ENCODE results near the gene NCKAP1. TPM values are rescaled to one million over a fixed set of nuclear protein-coding genes. Genes with fewer than 3 reads are reported as not detected.
"Not testable (repeated sequence)": the region's sequence is repeated elsewhere in the genome, so short reads cannot be mapped to it uniquely, and the experiment has no call there.

NCKAP1 gene, protein sequence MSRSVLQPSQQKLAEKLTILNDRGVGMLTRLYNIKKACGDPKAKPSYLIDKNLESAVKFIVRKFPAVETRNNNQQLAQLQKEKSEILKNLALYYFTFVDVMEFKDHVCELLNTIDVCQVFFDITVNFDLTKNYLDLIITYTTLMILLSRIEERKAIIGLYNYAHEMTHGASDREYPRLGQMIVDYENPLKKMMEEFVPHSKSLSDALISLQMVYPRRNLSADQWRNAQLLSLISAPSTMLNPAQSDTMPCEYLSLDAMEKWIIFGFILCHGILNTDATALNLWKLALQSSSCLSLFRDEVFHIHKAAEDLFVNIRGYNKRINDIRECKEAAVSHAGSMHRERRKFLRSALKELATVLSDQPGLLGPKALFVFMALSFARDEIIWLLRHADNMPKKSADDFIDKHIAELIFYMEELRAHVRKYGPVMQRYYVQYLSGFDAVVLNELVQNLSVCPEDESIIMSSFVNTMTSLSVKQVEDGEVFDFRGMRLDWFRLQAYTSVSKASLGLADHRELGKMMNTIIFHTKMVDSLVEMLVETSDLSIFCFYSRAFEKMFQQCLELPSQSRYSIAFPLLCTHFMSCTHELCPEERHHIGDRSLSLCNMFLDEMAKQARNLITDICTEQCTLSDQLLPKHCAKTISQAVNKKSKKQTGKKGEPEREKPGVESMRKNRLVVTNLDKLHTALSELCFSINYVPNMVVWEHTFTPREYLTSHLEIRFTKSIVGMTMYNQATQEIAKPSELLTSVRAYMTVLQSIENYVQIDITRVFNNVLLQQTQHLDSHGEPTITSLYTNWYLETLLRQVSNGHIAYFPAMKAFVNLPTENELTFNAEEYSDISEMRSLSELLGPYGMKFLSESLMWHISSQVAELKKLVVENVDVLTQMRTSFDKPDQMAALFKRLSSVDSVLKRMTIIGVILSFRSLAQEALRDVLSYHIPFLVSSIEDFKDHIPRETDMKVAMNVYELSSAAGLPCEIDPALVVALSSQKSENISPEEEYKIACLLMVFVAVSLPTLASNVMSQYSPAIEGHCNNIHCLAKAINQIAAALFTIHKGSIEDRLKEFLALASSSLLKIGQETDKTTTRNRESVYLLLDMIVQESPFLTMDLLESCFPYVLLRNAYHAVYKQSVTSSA
- polyA plus RNA-seq (ENCODE audit: insufficient read length in 10 of 10), result 100 to 1,000 TPM in 3 of 10 donors, 10 to 100 TPM in 7; 78.1 to 122 (median 95.8) TPM
- long read RNA-seq, donor 1, full-length matches to known transcripts, result 8 of 8 reads
- long read RNA-seq, donor 1, partial matches to known transcripts, result 0 of 8 reads
- long read RNA-seq, donor 1, other reads (novel, unspliced or antisense), result 0 of 8 reads
- long read RNA-seq, donor 2, full-length matches to known transcripts, result 8 of 15 reads
- long read RNA-seq, donor 2, partial matches to known transcripts, result 7 of 15 reads
- long read RNA-seq, donor 2, other reads (novel, unspliced or antisense), result 0 of 15 reads
- long read RNA-seq, donor 3, result 0 reads
- long read RNA-seq, donor 4, full-length matches to known transcripts, result 9 of 15 reads
- long read RNA-seq, donor 4, partial matches to known transcripts, result 6 of 15 reads
- long read RNA-seq, donor 4, other reads (novel, unspliced or antisense), result 0 of 15 reads
- long read RNA-seq, donor 5, full-length matches to known transcripts, result 9 of 17 reads
- long read RNA-seq, donor 5, partial matches to known transcripts, result 8 of 17 reads
- long read RNA-seq, donor 5, other reads (novel, unspliced or antisense), result 0 of 17 reads
- long read RNA-seq, donor 6, full-length matches to known transcripts, result 10 of 10 reads
- long read RNA-seq, donor 6, partial matches to known transcripts, result 0 of 10 reads
- long read RNA-seq, donor 6, other reads (novel, unspliced or antisense), result 0 of 10 reads
- long read RNA-seq, donor 7, full-length matches to known transcripts, result 11 of 16 reads
- long read RNA-seq, donor 7, partial matches to known transcripts, result 5 of 16 reads
- long read RNA-seq, donor 7, other reads (novel, unspliced or antisense), result 0 of 16 reads
- long read RNA-seq, donor 8, full-length matches to known transcripts, result 5 of 5 reads
- long read RNA-seq, donor 8, partial matches to known transcripts, result 0 of 5 reads
- long read RNA-seq, donor 8, other reads (novel, unspliced or antisense), result 0 of 5 reads
- long read RNA-seq, donor 9, full-length matches to known transcripts, result 2 of 2 reads
- long read RNA-seq, donor 9, partial matches to known transcripts, result 0 of 2 reads
- long read RNA-seq, donor 9, other reads (novel, unspliced or antisense), result 0 of 2 reads

DNA sequence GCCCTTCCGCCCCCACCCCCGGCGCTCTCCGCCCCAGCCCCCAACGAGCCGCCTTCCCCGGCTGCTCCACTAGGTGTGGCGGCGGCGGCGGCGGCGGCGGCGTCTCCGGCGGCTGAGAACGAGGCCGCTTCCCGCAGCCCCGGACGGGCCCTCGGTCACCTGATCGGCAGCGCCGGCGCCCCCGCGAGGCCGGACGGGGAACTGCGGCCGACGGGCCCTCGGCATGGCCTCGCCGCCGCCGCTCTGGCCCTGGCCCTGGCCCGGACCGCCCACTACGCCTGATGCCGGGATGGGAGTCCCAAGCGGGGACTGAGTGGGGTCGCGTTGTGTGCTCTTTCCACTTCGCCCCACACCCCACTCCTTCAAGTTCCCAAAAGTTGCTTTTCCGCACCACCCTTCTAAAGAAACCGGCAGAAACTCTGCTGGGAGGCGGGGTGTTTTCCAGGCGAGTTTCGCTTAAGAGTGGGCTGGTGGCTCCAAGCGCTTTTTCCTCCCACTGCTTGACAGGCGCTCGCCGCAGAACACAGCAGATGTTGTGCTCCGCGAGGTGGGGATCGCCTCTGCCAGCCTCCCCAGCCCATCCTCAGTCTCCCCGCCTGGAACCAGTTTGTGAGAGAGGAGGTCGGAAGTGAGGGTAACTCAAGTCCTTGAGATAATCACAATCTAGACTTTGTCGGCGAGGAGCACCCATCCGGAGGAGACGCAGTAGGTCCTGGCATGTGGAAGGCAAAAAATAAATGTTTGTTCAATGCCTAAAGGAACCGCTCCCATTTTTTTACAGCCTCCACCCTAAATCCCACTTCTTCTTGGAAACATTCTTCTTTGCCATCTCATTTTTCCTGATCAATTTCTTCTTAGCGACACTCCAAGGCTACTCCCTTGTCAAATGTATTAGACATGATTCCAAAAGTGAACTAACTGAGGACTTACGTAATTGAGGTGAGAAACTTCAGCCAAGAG lies at the start of gene NCKAP1:
Gene NCKAP1 (minus strand): TSS at position 117 of the 960 bp plus-strand sequence. CDS start 358 bp downstream, outside the sequence.
- peak; percentile 88 to 96 (median 90) for DNase-seq

DNA sequence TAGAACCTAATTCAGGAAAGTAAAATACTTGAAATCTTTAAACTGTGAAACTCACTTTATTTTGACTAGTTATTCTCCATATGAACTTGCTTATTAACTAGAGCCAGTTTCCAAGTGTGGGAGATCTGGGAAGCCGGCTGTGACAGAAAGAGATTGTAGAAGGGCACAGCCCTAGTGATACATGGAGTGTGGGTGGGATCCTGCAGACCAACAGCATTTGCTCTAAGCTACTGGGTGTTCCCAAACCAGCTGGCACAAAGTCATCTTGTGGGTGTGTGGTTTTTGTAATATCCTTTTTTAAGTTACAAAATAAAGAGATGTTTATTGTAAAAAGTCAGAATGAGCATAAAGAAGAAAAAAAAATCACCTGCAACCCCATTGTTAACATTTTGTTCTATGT lies 43.7 kb upstream of the NCKAP1 start:
- no peak for DNase-seq

DNA sequence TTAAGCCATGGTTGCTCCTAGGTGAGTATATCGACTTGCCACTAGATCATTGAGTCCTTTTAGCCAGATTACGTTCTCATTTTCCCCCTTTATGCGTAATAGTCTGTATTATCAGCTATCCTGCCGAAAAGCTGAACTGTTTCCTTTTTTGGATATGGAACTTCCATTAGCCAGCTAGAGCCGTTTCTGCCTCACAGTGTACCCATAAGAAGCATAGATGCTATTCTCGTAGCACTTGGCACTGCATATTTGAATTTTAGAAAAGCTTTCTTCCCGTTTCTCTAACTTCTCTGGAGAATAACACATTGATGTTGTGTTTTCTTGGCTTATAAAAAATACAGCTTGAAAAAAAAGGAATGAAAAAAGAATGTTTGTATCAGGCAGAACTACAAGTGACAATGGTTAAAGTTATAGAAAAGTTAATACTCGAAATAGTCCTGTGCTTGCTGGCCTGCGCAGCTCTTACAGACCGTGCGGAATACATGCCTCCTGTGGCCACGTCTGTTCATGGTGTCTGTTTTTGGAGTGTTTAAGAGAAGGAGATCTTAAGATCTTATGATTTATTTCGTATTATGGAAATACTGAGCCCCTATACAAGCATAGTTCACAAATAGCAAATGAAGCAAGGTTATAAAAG lies 41.0 kb upstream of the NCKAP1 start:
- DNase-seq, result no peak

DNA sequence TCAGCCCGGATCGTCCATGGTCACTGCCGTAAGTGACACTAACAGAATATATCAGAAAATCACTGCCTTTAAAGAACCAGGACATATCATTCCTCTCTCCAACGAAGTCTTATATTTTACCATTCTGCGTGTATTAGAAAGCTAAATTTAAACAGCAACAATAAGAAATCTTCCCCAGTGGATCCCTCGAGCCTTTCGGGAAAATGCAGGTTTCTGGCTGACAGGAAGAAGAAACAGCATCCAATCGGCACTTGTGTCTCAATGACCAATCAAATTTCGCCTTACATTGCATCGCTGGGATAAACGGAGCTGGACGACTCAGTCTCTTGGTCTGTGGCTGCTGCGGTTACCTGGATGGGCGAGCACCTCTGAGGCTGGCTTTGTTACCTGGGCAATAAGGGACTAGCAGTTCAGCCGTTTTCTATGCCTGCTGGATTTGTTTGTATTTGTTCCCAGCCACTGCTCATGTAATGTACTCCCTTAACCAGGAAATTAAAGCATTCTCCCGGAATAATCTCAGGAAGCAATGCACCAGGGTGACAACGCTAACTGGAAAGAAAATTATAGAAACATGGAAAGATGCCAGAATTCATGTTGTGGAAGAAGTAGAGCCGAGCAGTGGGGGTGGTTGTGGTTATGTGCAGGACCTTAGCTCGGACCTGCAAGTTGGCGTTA lies 40.3 kb upstream of the NCKAP1 start, which contains the start of gene DUSP19:
Gene DUSP19 (plus strand): TSS at position 284 of the 675 bp plus-strand sequence. CDS start 187 bp downstream, at position 471.
- peak; percentile 95 to 98 (median 96) for DNase-seq

DNA sequence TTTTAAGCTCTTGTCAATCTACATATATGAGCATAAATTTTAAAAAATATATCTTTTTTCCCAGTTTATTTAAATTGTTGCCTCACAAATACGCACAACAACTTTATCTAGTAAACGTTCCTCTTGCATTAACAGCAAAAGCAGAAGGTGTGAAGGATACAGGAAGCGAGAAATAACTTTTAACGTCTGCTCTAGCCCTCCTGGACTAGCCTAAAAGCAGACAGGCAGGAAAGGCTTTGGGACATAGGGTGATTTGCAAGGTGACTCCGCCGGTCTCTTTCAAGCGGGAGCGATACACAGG lies 39.9 kb upstream of the NCKAP1 start:
- DNase-seq, result peak in 1 of 3 donors; percentile 11

DNA sequence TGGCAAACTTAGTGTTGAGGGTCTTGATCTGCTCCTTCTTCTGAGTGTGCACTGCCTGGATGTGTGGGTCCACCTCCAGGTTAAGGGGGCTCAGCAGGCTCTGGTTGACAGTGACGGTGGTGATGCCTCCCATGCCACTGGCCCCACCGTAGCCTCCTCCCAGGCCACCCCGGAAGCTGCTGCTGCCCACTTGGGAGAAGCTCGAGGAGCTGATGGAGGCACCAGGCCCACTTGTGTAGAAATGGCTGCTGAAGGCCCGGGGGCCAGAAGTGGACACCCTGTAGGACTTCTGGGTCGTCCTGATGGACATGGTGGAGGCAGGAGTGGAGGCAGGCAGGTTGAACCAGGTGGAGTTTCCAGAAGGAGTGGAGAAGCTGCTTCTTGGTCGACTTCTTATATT lies 33.9 kb upstream of the NCKAP1 start:
- DNase-seq, result no peak

DNA sequence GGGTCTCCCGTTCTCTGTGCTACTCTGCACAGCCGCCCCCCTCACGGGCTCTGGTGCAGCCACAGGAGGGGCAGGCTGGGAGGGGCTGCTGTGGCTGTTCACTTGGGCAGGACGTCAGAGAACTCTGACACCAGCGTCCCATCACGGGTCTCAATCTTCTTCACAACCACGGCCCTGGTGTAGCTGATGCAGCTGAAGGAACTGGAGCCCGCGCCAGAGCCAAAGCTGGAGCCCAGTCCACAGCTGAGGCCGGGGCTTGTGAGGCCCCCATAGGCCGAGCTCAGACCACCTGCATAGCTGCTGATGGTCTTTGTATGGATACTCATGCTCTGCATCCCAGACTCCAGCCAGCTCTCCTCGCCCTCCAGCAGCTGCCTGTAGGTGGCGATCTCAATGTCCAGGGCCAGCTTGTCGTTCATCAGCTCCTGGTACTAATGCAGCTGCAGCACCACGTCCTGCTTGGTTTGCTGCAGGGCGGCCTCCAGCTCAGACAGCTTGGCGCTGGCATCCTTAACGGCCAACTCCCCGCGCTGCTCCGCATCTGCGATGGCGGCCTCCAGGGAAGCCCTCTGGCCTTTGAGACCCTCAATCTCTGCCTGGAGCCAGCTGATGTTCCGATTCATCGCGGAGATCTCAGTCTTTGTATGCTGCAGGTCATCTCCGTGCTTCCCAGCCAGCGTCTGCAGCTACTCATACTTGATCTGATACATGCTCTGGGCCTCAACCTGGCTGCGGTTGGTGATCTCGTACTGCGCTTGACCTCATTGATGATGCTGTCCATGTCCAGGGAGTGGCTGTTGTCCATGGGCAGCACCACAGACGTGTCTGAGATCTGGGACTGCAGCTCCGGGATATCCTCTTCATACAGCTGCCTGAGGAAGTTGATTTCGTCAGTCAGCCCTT lies 32.9 kb upstream of the NCKAP1 start:
- DNase-seq, result peak in 1 of 3 donors; percentile 26

DNA sequence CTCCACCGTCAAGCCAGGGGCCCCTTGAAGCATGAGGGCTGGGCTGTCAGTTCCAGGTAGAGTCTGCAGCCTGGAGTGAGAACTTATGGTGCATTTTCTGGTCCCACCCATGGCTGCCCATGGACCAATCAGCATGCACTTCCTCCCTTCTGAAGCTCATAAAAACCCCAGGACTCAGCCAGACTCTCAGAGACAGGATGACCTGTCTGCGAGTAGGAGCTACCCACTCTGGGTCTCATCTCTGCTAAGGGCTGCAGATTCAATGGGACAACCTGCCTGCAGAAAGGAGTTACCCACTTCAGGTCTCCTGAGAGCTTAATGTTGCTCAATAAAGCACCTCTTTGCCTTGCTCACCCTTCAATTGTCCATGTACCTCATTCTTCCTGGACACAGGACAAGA lies 30.9 kb upstream of the NCKAP1 start:
- no peak for DNase-seq

DNA sequence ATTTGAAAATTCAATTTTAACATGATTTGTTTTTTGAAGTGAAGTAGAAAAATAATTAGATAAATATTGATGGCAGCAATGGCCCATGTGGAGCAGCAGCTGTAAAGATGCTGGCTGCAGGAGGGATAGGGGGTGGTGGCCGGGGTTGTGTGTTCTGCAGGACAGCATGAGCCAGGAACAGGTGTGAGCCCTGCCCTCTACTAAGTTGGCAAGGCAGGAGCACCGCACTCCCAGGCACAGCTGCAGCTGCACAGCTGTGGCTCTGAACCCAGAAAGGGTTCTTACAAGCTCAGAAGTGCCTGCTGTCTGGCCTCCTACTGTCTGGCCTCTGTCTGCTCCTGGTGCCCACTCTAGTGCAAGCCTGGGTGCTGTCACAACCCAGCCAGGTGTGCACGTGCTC lies 30.3 kb upstream of the NCKAP1 start:
- peak in 1 of 3 donors; percentile 16 for DNase-seq

DNA sequence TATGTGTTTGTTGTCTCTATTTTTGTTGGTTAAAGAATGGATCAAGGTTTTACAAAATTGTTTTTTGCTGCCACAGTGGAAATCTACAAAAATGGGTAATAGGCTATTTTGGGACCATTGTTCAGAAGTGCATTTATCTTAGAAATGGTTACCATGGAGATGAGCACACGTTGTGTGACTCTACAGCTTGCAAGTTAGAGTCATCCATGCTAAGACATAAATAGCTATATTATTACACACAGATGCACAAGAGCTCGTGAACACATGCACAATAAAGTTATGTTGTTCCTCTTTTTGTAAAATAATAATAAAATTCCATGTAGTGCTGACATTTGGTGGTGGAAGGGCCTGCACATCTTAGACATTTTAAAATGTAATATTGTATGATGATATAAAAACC lies 24.8 kb upstream of the NCKAP1 start:
- peak in 1 of 3 donors; percentile 15 for DNase-seq

DNA sequence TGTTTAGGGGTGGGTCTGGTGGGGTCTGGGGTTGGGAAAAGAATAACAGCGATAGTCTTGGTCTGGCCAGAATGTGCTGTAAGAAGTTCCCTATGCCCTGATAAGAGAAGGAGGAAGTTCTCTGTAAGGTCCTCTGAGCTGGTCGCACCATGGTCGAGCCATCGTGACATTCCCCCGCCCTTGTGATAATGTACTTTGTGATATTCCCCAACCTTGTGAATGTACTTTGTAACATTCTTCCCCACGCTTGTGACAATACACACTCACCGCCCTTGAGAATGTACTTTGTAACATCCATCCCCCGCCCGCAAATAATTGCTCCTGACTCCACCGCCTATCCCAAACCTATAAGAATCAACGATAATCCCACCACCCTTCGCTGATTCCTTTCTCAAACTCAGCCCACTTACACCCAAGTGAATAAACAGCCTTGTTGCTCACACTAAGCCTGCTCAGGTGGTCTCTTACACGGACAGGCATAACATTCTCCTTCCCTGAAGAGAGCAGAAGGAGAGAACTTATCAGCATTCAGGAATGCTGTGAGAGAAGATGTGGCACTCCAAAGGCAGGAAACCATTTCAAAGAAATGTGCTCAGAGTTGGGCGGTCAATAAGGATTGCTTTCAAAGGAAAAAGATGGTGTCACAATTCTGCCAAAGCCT lies 22.4 kb upstream of the NCKAP1 start:
- no peak for DNase-seq

DNA sequence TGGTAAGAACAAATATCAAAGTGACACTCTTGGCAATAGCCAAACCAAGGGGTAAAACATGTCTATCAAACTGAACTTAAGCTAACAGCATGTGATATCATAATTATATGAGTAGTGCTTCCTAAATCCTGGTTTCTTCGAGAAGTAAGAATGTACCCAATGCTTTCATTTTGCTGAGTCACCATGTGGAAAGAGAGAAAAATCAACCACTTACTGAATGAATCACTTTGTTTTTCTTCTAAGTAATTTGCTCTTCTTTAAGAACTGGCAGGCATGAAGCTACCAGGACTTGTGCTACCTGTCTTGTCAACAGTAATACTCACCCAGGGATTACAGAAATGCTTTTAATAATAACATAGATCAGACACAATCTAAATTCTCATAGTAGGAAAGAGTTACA lies 21.3 kb upstream of the NCKAP1 start:
- DNase-seq, result peak in 1 of 3 donors; percentile 59

DNA sequence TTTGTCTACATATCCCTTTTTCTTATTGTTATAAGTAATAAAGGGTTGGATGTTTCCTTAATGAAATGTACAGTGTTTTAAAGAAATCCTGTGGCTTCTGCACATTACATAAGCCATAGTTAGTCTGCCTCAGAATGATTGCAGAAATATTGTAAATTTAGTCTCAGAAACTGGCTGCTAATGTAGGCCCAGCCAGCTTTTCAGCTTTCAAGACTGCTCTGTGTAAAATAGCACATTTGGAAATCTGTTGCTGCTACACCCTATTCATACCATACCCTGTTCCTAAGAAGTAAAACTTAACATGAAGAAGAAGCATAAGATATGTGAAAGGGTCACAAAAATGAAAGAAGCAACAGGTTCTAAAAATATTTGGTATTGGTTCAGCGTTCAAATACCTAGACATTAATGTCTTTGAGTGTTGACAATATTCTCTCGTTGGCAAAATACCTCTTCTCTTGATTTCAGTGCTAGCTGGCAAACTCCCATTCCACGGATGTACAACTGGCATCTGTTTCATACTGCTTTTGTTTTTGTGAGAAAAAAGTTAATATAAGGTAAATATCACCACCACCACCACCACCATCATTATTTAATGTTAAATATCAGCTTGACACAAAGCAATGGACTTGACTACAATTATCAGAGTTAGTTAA lies 19.2 kb upstream of the NCKAP1 start:
- no peak for DNase-seq

DNA sequence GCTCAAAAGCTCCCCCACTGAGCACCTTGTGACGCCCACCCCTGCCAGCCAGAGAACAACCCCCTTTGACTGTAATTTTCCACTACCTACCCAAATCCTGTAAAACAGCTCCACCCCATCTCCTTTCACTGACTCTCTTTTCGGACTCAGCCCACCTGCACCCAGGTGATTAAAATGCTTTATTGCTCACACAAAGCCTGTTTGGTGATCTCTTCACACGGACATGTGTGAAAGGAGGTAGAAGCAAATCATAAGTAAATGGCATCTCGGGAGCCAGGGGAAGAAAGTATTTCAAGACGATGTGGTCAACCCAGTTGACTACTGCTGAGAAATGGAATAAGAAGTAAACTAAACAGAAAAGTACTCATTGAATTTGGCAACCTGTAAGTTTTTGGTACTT lies 11.2 kb upstream of the NCKAP1 start:
- DNase-seq, result no peak

DNA sequence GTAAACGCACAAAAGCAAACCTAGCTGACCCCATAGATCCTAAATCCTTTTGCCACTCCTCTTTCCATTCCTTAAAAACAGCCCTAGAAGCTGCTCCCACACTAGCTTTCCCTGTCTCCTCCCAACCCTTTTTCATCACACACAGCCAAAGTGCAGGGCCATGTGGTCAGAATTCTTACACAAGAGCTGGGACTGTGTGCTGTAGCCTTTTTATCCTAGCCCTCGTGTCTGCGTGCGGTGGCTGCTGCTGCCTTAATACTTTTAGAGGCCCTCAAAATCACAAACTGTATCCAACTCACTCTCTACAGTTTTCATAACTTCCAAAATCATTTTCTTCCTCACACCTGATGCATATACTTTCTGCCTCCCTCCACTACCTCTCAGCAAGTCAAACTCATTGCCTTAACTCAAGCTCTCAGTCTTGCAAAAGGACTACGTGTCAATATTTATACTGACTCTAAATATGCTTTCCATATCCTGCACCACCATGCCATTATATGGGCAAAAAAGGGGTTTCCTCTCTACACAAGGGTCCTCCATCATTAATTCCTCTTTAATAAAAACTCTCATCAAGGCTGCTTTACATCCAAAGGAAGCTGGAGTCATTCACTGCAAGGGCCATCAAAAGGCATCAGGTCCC lies 9.3 kb upstream of the NCKAP1 start:
- not testable (repeated sequence) for DNase-seq
